ENCODE results near the gene ZNF839. TPM values are rescaled to one million over a fixed set of nuclear protein-coding genes. Genes with fewer than 3 reads are reported as not detected.

Gene ZNF839
- polyA plus RNA-seq, 1 donor = 21.3 TPM

DNA sequence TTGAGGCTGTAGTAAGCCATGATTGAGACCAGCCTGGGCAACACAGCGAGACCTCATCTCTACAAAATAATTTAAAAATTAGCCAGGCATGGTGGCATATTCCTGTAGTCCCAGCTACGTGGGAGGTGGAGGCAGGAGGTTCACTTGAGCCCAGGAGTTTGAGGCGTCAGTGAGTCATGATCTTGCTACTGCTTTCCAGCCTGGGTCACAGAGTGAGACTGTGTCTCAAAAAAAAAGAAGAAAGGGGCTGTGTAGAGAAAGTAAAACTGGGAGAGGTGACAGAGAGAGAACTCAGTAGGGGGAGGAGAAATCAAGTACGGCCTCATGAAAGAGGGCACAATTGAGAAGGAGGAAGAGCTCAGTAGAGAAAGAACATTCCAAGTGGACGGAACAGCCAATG, 55.6 kb downstream of the ZNF839 start:
- DNase-seq = no peak

DNA sequence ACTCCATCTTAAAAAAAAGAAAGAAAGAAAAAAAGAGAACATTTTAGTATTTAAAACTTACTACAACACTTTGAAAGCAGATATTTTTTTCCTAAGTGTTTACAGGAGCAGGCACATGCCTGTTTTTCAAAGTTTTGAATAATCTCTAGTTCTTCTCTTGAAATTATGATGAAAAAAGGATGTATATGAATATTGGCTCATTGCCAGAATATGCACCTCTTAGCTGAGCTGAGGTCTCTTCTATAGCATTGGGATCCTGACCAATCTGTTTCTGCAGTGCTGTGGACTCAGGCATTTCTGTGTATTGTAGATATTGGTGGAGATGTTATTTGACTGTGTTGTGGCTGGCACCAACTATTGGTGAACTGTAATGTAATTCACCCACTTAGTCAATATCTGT, 58.1 kb downstream of the ZNF839 start:
- DNase-seq = no peak

DNA sequence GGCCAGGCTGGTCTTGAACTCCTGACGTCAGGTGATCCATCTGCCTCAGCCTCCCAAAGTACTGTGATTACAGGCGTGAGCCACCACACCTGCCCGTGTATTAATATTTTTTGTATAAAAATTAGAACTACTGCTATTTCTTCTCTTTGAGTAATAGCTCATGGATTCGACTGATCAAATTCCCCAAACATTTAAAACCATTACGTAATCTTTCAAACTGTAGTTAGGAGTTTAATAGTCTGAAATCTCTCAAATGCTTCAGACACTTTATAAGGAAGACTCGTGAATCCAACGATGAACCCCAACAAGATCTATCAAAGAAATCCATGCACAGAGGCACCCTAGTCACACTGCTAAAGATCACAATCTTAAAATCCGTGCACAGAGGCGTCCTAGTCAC, 59.3 kb downstream of the ZNF839 start:
- DNase-seq = no peak

DNA sequence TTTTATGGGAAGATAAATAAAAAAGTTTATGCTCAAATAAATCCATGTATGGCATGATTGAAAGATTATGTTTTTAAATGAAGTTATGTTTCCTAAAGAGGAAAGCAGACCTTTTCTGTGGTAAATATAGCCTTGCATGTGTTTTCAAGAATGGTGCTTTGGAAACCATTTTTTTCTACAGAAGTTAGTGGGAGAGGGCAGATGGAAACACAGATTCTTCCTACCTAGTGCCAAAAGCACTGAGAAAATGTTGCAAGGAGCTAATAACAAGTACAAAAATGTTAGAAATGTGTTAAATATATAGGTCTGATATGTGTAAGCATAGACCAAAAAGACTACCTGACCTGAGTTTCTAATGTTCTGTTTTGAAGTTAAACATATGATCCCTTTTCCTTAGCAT, 67.5 kb downstream of the ZNF839 start:
- DNase-seq = no peak

DNA sequence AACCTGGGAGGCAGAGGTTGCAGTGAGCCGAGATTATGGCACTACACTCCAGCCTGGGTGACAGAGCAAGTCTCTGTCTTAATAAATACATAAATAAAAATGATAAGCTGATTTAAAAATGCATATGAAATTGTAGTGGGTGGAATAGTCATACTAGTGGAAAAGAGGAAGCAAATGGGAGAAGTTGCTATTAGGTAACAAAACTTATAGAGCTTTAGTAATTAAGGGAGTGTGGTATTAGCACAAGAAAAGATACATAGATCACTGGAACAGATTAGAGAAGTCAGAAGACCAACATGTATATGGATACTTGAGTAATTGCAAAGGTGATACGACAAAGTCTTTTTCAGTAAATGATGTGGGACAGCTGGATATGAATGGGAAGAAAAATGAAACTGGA, 69.7 kb downstream of the ZNF839 start:
- DNase-seq = no peak

DNA sequence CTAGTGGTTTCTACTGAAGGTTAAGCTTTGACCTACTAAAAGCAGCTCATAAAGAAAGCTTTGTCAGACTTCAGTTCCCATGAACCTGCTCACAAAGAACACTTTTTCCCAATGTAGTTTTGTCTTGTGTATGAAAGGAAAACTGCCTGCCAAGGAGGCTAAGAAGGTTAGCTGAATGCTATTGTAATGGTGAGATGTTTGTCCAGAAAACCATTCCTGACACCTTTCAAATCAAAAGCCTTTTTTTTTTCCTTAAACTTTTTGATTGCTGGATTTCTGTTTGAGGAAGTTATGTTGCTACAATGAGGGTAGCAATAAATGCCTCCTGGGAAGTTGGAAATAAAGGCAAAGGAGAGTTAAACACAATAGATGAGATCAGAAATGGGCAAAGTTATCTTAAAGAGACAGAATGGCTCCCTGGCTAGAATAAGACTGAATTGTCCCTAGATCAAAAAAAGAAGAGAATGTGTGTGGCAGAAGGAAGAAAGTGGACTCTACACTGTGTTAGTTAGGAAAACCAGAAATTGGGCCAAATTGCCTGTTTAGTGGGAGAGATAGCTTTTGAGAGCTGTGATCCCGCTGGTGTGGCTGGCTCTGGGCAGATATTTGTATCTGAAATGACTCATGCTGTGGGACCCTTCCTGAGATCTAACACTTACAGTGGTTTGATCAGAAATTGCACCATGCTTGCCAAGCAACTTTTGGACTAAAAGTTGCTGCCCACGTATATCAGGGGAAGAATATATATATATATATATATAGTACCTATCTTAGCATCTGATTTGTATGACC, 70.7 kb downstream of the ZNF839 start:
- no peak for DNase-seq

Other genes starting within 250 kb of the ZNF839 start
- gene HSP90AA1, start 232.7 kb upstream of the ZNF839 start, polyA plus RNA-seq (ENCODE audit: insufficient read length) = 768 TPM
- 30.3 TPM for gene WDR20, start 179.8 kb upstream of the ZNF839 start, polyA plus RNA-seq (ENCODE audit: insufficient read length)
- 37.2 TPM for gene MOK, start 14.6 kb upstream of the ZNF839 start, polyA plus RNA-seq (ENCODE audit: insufficient read length)
- 36.4 TPM for gene CINP, start 43.1 kb downstream of the ZNF839 start, polyA plus RNA-seq (ENCODE audit: insufficient read length)
- 15.9 TPM for gene TECPR2, start 43.2 kb downstream of the ZNF839 start, polyA plus RNA-seq (ENCODE audit: insufficient read length)
- 3.8 TPM for gene ANKRD9, start 190.0 kb downstream of the ZNF839 start, polyA plus RNA-seq (ENCODE audit: insufficient read length)